NCI-H187 treated with DMSO at 0.1 percent for 48 hours (cell line): ENCODE data around the gene BICC1.

ENCODE experiments used
- DNase-seq: peaks from one replicate; lab custom pipeline; 2025; lab: John Stamatoyannopoulos, UW

The BICC1 gene

GRCh38 chr10:58647376-58648112 lies 134.9 kb downstream of the BICC1 start:
- no peak for DNase-seq

- no peak for DNase-seq
These were observed 135.5 kb downstream of the BICC1 start for GRCh38 chr10:58648131-58648530.

GRCh38 chr10:58651040-58651439 lies 138.4 kb downstream of the BICC1 start:
- DNase-seq = no peak

GRCh38 chr10:58651742-58652141 lies 139.1 kb downstream of the BICC1 start:
- DNase-seq = no peak

- no peak for DNase-seq
These were observed 140.5 kb downstream of the BICC1 start for GRCh38 chr10:58653139-58653538.

- no peak for DNase-seq
These were observed 148.0 kb downstream of the BICC1 start for GRCh38 chr10:58660575-58661255.

GRCh38 chr10:58661336-58661735 lies 148.7 kb downstream of the BICC1 start:
- DNase-seq = no peak

- DNase-seq = no peak
These were observed 149.2 kb downstream of the BICC1 start for GRCh38 chr10:58661902-58662301.

GRCh38 chr10:58662314-58662713 lies 149.6 kb downstream of the BICC1 start:
- DNase-seq = no peak

- DNase-seq = no peak
These were observed 152.7 kb downstream of the BICC1 start for GRCh38 chr10:58665361-58665760.

- DNase-seq = no peak
These were observed 153.4 kb downstream of the BICC1 start for GRCh38 chr10:58666024-58666423.

GRCh38 chr10:58667658-58668310 lies 155.1 kb downstream of the BICC1 start:
- no peak for DNase-seq

- no peak for DNase-seq
These were observed 160.2 kb downstream of the BICC1 start for GRCh38 chr10:58672845-58673244.

GRCh38 chr10:58674251-58674650 lies 161.6 kb downstream of the BICC1 start:
- no peak for DNase-seq

GRCh38 chr10:58675321-58675720 lies 162.6 kb downstream of the BICC1 start:
- DNase-seq = no peak

GRCh38 chr10:58691528-58691927 lies 178.9 kb downstream of the BICC1 start:
- DNase-seq = no peak

- DNase-seq = no peak
These were observed 181.2 kb downstream of the BICC1 start for GRCh38 chr10:58693919-58694318.

- DNase-seq = no peak
These were observed 182.3 kb downstream of the BICC1 start for GRCh38 chr10:58695022-58695421.

- no peak for DNase-seq
These were observed 184.1 kb downstream of the BICC1 start for GRCh38 chr10:58696736-58697135.

GRCh38 chr10:58697691-58698090 lies 185.0 kb downstream of the BICC1 start:
- no peak for DNase-seq

- DNase-seq = no peak
These were observed 186.2 kb downstream of the BICC1 start for GRCh38 chr10:58698777-58699356.

- no peak for DNase-seq
These were observed 187.9 kb downstream of the BICC1 start for GRCh38 chr10:58700591-58700990.
